HCT116 (cell line): ENCODE measurements around the gene MMP28. TPM values are rescaled to one million over a fixed set of nuclear protein-coding genes. Genes with fewer than 3 reads are reported as not detected.
A peak's percentile ranks its signal among the peaks of the same experiment; 100 is the strongest.

Experiments
- ATAC-seq: fragments of 200-7000 bp; cut with Tn5 transposase; 2 replicates; pipeline ENCODE4 v1.9.1; 2020; ENCODE audit warnings: mild to moderate bottlenecking, moderate library complexity
- BruUV-seq: library from RNA; stranded (reverse); fragments of 400-500 nt; replicated peaks from 2 replicates; lab custom pipeline; 2021; lab: Mats Ljungman, UMichigan
- CTCF ChIA-PET: fragments of 300-600 bp; sonication (Branson Sonifier 250); formaldehyde crosslinking; loops from one replicate; lab custom pipeline; 2021; ENCODE audit warnings: antibody characterized with exemption; lab: Charles Lee
- POLR2A ChIA-PET: fragments of 300-600, 350-600 bp; sonication (Branson Sonifier 250); formaldehyde crosslinking; loops from one replicate; lab custom pipeline; 2021; ENCODE audit warnings: antibody characterized with exemption; lab: Charles Lee
- RAD21 ChIA-PET, 2 experiments: fragments of 300-600 bp; sonication (Branson Sonifier 250); formaldehyde crosslinking; loops; one replicate each; lab custom pipeline; 2023; ENCODE audit warnings: low total read pairs in 2 of 2; ENCODE audit not compliant: uncharacterized antibody in 2 of 2, unreplicated experiment in 2 of 2, low non-redundant PET in 1 of 2; lab: Charles Lee
- DNase-seq: peaks from one replicate; pipeline ENCODE4 v3.0.0-alpha.2; 2010; ENCODE audit warnings: low read depth, low spot score
- H2AFZ ChIP-seq: fragments of 200-600 bp; shearing (Covaris generic), sonication (generic); 2 replicates; pipeline ENCODE4 v1.6.1; 2017; ENCODE audit warnings: low read depth, mixed run types, mixed read lengths, antibody characterized with exemption, low read length; ENCODE audit not compliant: poor library complexity, severe bottlenecking
- H3K27ac ChIP-seq: 2 replicates; pipeline ENCODE4 v1.5.1; 2012; ENCODE audit warnings: low read depth, low read length
- H3K27me3 ChIP-seq: fragments of 200-600 bp; sonication (generic); 2 replicates; pipeline ENCODE4 v1.6.1; 2016; ENCODE audit warnings: mixed run types, low read length, mixed read lengths; ENCODE audit not compliant: insufficient read depth
- H3K36me3 ChIP-seq, 2 experiments: fragments of 200-500 bp in 1 of 2; fragments of 200-600 bp in 1 of 2; sonication (Bioruptor generic) in 1 of 2; sonication (generic) in 1 of 2; 2 replicates each; pipeline versions ENCODE4 v1.5.1 to v1.6.1; 2014 to 2016; ENCODE audit warnings: low read length in 2 of 2, inconsistent platforms in 1 of 2, mixed read lengths in 1 of 2, mixed run types in 1 of 2; ENCODE audit not compliant: insufficient read depth in 2 of 2, control insufficient read depth in 1 of 2
- H3K4me1 ChIP-seq, 2 experiments: fragments of 200-600 bp in 1 of 2; sonication (generic) in 1 of 2; 2 replicates each; pipeline versions ENCODE4 v1.5.1 to v1.6.1; 2012 to 2017; ENCODE audit warnings: low read length in 2 of 2, inconsistent platforms in 1 of 2, mild to moderate bottlenecking in 1 of 2, mixed read lengths in 1 of 2, mixed run types in 1 of 2, moderate library complexity in 1 of 2; ENCODE audit not compliant: insufficient read depth in 2 of 2, control insufficient read depth in 1 of 2
- H3K4me2 ChIP-seq: fragments of 200-600 bp; sonication (generic); 2 replicates; pipeline ENCODE4 v1.6.1; 2017; ENCODE audit warnings: mixed run types, low read length, mixed read lengths
- H3K4me3 ChIP-seq, 2 experiments: fragments of 200-600 bp in 1 of 2; sonication (generic) in 1 of 2; replicated peaks in 1 of 2; 2 replicates each; pipeline ENCODE4 v1.5.1; 2011 to 2016; ENCODE audit warnings: low read length in 2 of 2, control low read depth in 1 of 2, low read depth in 1 of 2, mild to moderate bottlenecking in 1 of 2, mixed read lengths in 1 of 2, mixed run types in 1 of 2
- H3K79me2 ChIP-seq: fragments of 200-600 bp; sonication (generic); 2 replicates; pipeline ENCODE4 v1.6.1; 2017; ENCODE audit warnings: mild to moderate bottlenecking, mixed run types, low read length, moderate library complexity, mixed read lengths; ENCODE audit not compliant: insufficient read depth
- H3K9ac ChIP-seq: fragments of 200-600 bp; sonication (generic); 2 replicates; pipeline ENCODE4 v1.6.1; 2016; ENCODE audit warnings: low read length, mixed read lengths
- H3K9me2 ChIP-seq: fragments of 200-600 bp; sonication (generic), shearing (Covaris generic); 2 replicates; pipeline ENCODE4 v1.6.1; 2017; ENCODE audit warnings: mixed run types, mild to moderate bottlenecking, moderate library complexity; ENCODE audit not compliant: insufficient read depth
- H3K9me3 ChIP-seq, 2 experiments: fragments of 200-500 bp in 1 of 2; fragments of 200-600 bp in 1 of 2; sonication (Bioruptor generic) in 1 of 2; sonication (generic) in 1 of 2; 2 replicates each; pipeline ENCODE4 v1.6.1; 2014 to 2017; ENCODE audit warnings: low read length in 2 of 2, mixed read lengths in 2 of 2, inconsistent platforms in 1 of 2, low read depth in 1 of 2, mild to moderate bottlenecking in 1 of 2, mixed run types in 1 of 2, moderate library complexity in 1 of 2; ENCODE audit not compliant: control insufficient read depth in 1 of 2, insufficient read depth in 1 of 2
- H4K20me1 ChIP-seq: fragments of 200-600 bp; sonication (generic), shearing (Covaris generic); 2 replicates; pipeline ENCODE4 v1.6.1; 2017; ENCODE audit warnings: mixed run types, mild to moderate bottlenecking, moderate library complexity; ENCODE audit not compliant: insufficient read depth
- CBX3 ChIP-seq: IDR thresholded peaks from 2 replicates; pipeline ENCODE4 v1.6.1; 2012; ENCODE audit warnings: low read depth
- CEBPB ChIP-seq: IDR thresholded peaks from 2 replicates; pipeline ENCODE4 v1.6.1; 2012; ENCODE audit warnings: low read depth
- EGR1 ChIP-seq: IDR thresholded peaks from 2 replicates; pipeline ENCODE4 v1.6.1; 2012; ENCODE audit warnings: low read depth
- ELF1 ChIP-seq: IDR thresholded peaks from 2 replicates; pipeline ENCODE4 v1.6.1; 2012; ENCODE audit warnings: low read depth, borderline replicate concordance
- EZH2 ChIP-seq: fragments of 200-600 bp; sonication (generic); IDR thresholded peaks from 2 replicates; pipeline ENCODE4 v1.6.1; 2017; ENCODE audit warnings: antibody characterized with exemption, mixed run types
- EZH2phosphoT487 ChIP-seq: fragments of 200-600 bp; IDR thresholded peaks from 2 replicates; pipeline ENCODE4 v1.6.1; 2018; ENCODE audit warnings: antibody characterized with exemption, borderline replicate concordance
- JUND ChIP-seq: IDR thresholded peaks from 2 replicates; pipeline ENCODE4 v1.6.1; 2012
- POLR2AphosphoS5 ChIP-seq: IDR thresholded peaks from 2 replicates; pipeline ENCODE4 v1.6.1; 2011; ENCODE audit warnings: mild to moderate bottlenecking, low read depth, low read length, moderate library complexity
- SP1 ChIP-seq: IDR thresholded peaks from 2 replicates; pipeline ENCODE4 v1.6.1; 2012; ENCODE audit warnings: low read depth
- SRF ChIP-seq: IDR thresholded peaks from 2 replicates; pipeline ENCODE4 v1.6.1; 2012; ENCODE audit warnings: low read depth
- TCF7L2 ChIP-seq: IDR thresholded peaks from 2 replicates; pipeline ENCODE4 v1.7.0; 2011; ENCODE audit warnings: borderline replicate concordance, inconsistent platforms; ENCODE audit not compliant: insufficient read depth, insufficient read length; ENCODE audit errors: extremely low read depth
- YY1 ChIP-seq: IDR thresholded peaks from 2 replicates; pipeline ENCODE4 v1.6.1; 2011; ENCODE audit warnings: low read length, low read depth, moderate library complexity, mild to moderate bottlenecking; ENCODE audit not compliant: insufficient replicate concordance; ENCODE audit errors: extremely low read depth
- ZFX ChIP-seq: fragments of 450-650 bp; IDR thresholded peaks from 2 replicates; pipeline ENCODE4 v1.6.1; 2017
- ZNF274 ChIP-seq: fragments of 200-500 bp; sonication (Bioruptor generic); IDR thresholded peaks from 2 replicates; pipeline ENCODE4 v1.6.1; 2014; ENCODE audit warnings: mild to moderate bottlenecking, low read depth, low read length, inconsistent platforms
- intact Hi-C: fragments of 100-400 bp; cut with micrococcal nuclease; formaldehyde crosslinking; loops from 2 replicates; pipeline ENCODE4 v1.10.0; 2022
- total RNA-seq: library from RNA; stranded (reverse); gene quantifications from one replicate; pipeline ENCODE4 v1.2.1, GENCODE V29; 2021; ENCODE audit not compliant: unreplicated experiment
- TF ChIP-seq, protein P1 (sequence below), 3 experiments: fragments of 200-600 bp in 1 of 3; sonication (generic) in 1 of 3; IDR thresholded peaks in 2 of 3; conservative IDR thresholded peaks in 1 of 3; 2 replicates each; pipeline ENCODE4 v1.5.1; 2012 to 2017; ENCODE audit warnings: low read depth in 2 of 3, low read length in 2 of 3, antibody characterized with exemption in 1 of 3, borderline replicate concordance in 1 of 3, control low read depth in 1 of 3, mild to moderate bottlenecking in 1 of 3, mixed read lengths in 1 of 3, mixed run types in 1 of 3, moderate library complexity in 1 of 3; ENCODE audit not compliant: insufficient read depth in 1 of 3
- TF ChIP-seq, protein P2 (sequence below): IDR thresholded peaks from 2 replicates; pipeline ENCODE4 v1.6.1; 2011; ENCODE audit warnings: mild to moderate bottlenecking, low read length, moderate library complexity; ENCODE audit not compliant: insufficient replicate concordance; ENCODE audit errors: extremely low read depth
- TF ChIP-seq, protein P3 (sequence below): IDR thresholded peaks from 2 replicates; pipeline ENCODE4 v1.6.1; 2012; ENCODE audit warnings: low read depth
- TF ChIP-seq, protein P4 (sequence below): IDR thresholded peaks from 2 replicates; pipeline ENCODE4 v1.6.1; 2012
- TF ChIP-seq, protein P5 (sequence below): IDR thresholded peaks from 2 replicates; pipeline ENCODE4 v1.6.1; 2012

The MMP28 gene
- total RNA-seq, 1 experiment from 2014 or later = 2.6 TPM

DNA sequence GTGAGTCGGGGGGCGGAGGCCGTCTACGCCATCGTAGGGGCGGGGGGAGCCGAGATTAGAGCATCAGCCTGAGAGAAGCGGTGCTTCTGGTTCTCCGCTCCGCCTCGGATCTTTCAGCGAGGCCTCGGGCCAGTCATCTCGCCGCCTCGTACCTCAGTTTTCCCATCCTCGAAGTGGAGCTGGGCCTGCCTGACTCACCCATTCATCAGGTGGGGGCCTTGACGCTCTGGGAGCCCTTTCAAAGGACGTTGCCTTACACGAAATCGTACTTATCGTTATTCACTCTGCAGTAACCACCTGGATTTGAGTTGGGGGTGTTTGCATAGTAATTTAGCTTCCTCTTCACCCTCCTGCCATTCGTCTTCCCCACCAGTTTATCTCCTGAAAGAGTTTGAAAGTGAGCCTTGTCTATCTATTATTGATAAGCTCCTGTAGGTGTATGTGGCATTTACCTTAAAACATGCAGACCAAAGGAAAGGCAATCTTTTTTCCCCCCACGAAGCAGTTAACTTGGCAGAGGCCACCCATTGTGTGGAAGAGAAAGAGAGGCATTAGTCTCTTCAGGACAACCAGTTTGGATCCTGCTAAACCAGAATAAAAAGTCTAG is 14.5 kb upstream of the MMP28 start:
- RAD21 ChIA-PET = interaction anchor here in 1 of 2 experiments (1.4 kb wide), 1 partner anchor 46 kb away, joined by 10 read pairs; no protein-coding TSS in a partner anchor
- Histone ChIP-seq H3K36me3 (peaks cover 0 to 2% of the 10 kb centered on the region in 2 experiments; a peak in 1 of 4 replicates), H3K27me3 (no peaks in the 10 kb centered on the region), H3K27ac (peak overlapping the region; percentile 66), H3K9ac (peak overlapping the region; percentile 89), H3K4me2 (peak overlapping the region; percentile 92), H3K9me2 (no peaks in the 10 kb centered on the region), H3K9me3 (no peaks in the 10 kb centered on the region), H3K4me1 (peaks cover 22 to 34% of the 10 kb centered on the region in 2 experiments), H3K4me3 (peak overlapping the region; percentile 76 to 89), H4K20me1 (peaks cover 36% of the 10 kb centered on the region), H3K79me2 (peaks cover 56% of the 10 kb centered on the region), H2AFZ (no peak overlapping the region)
- CTCF ChIA-PET = interaction anchor here (3.3 kb wide), 1 partner anchor 45 kb away, joined by 76 read pairs; no protein-coding TSS in a partner anchor
- ATAC-seq (no peak), DNase-seq (no peak)
- no TSS peak for BruUV-seq
- POLR2A ChIA-PET = interaction anchor here (0.9 to 3.9 kb wide), 7 partner anchors 8 to 231 kb away, joined by 3 to 41 read pairs (median 4); partner anchors contain the start of gene PEX12
- TF ChIP-seq, protein P1, sequence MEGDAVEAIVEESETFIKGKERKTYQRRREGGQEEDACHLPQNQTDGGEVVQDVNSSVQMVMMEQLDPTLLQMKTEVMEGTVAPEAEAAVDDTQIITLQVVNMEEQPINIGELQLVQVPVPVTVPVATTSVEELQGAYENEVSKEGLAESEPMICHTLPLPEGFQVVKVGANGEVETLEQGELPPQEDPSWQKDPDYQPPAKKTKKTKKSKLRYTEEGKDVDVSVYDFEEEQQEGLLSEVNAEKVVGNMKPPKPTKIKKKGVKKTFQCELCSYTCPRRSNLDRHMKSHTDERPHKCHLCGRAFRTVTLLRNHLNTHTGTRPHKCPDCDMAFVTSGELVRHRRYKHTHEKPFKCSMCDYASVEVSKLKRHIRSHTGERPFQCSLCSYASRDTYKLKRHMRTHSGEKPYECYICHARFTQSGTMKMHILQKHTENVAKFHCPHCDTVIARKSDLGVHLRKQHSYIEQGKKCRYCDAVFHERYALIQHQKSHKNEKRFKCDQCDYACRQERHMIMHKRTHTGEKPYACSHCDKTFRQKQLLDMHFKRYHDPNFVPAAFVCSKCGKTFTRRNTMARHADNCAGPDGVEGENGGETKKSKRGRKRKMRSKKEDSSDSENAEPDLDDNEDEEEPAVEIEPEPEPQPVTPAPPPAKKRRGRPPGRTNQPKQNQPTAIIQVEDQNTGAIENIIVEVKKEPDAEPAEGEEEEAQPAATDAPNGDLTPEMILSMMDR (IDR thresholded peaks at IDR 0.05 in 2 of 3, conservative IDR thresholded peaks at IDR 0.05 in 1 of 3; ENCODE audit: borderline replicate concordance in 1 of 3, insufficient read depth in 1 of 3, low read depth in 2 of 3, low read length in 2 of 3) = no peak
- TF ChIP-seq SRF = no peak
- TF ChIP-seq EGR1 = no peak
- TF ChIP-seq, protein P2, sequence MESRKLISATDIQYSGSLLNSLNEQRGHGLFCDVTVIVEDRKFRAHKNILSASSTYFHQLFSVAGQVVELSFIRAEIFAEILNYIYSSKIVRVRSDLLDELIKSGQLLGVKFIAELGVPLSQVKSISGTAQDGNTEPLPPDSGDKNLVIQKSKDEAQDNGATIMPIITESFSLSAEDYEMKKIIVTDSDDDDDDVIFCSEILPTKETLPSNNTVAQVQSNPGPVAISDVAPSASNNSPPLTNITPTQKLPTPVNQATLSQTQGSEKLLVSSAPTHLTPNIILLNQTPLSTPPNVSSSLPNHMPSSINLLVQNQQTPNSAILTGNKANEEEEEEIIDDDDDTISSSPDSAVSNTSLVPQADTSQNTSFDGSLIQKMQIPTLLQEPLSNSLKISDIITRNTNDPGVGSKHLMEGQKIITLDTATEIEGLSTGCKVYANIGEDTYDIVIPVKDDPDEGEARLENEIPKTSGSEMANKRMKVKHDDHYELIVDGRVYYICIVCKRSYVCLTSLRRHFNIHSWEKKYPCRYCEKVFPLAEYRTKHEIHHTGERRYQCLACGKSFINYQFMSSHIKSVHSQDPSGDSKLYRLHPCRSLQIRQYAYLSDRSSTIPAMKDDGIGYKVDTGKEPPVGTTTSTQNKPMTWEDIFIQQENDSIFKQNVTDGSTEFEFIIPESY = no peak
- no peak for TF ChIP-seq EZH2phosphoT487
- TF ChIP-seq, protein P3, sequence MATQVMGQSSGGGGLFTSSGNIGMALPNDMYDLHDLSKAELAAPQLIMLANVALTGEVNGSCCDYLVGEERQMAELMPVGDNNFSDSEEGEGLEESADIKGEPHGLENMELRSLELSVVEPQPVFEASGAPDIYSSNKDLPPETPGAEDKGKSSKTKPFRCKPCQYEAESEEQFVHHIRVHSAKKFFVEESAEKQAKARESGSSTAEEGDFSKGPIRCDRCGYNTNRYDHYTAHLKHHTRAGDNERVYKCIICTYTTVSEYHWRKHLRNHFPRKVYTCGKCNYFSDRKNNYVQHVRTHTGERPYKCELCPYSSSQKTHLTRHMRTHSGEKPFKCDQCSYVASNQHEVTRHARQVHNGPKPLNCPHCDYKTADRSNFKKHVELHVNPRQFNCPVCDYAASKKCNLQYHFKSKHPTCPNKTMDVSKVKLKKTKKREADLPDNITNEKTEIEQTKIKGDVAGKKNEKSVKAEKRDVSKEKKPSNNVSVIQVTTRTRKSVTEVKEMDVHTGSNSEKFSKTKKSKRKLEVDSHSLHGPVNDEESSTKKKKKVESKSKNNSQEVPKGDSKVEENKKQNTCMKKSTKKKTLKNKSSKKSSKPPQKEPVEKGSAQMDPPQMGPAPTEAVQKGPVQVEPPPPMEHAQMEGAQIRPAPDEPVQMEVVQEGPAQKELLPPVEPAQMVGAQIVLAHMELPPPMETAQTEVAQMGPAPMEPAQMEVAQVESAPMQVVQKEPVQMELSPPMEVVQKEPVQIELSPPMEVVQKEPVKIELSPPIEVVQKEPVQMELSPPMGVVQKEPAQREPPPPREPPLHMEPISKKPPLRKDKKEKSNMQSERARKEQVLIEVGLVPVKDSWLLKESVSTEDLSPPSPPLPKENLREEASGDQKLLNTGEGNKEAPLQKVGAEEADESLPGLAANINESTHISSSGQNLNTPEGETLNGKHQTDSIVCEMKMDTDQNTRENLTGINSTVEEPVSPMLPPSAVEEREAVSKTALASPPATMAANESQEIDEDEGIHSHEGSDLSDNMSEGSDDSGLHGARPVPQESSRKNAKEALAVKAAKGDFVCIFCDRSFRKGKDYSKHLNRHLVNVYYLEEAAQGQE = no peak
- TF ChIP-seq, protein P4, sequence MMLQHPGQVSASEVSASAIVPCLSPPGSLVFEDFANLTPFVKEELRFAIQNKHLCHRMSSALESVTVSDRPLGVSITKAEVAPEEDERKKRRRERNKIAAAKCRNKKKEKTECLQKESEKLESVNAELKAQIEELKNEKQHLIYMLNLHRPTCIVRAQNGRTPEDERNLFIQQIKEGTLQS = no peak
- no peak for TF ChIP-seq ELF1
- TF ChIP-seq JUND = no peak
- TF ChIP-seq, protein P5, sequence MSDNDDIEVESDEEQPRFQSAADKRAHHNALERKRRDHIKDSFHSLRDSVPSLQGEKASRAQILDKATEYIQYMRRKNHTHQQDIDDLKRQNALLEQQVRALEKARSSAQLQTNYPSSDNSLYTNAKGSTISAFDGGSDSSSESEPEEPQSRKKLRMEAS = no peak
- TF ChIP-seq ZNF274 = no peak
- no peak for TF ChIP-seq CBX3
- TF ChIP-seq CEBPB = no peak
- TF ChIP-seq ZFX = no peak
- TF ChIP-seq YY1 = no peak
- no peak for TF ChIP-seq SP1
- TF ChIP-seq TCF7L2 = no peak
- TF ChIP-seq EZH2 = no peak
- TF ChIP-seq POLR2AphosphoS5 = no peak
- intact Hi-C loops = loop anchor here (1.0 to 10.0 kb wide), 2 partner anchors 46 to 195 kb away; no protein-coding TSS in a partner anchor
